ENCODE results near the gene ADGRE3.
A peak's percentile ranks its signal among the peaks of the same experiment; 100 is the strongest.

ADGRE3 gene, protein sequence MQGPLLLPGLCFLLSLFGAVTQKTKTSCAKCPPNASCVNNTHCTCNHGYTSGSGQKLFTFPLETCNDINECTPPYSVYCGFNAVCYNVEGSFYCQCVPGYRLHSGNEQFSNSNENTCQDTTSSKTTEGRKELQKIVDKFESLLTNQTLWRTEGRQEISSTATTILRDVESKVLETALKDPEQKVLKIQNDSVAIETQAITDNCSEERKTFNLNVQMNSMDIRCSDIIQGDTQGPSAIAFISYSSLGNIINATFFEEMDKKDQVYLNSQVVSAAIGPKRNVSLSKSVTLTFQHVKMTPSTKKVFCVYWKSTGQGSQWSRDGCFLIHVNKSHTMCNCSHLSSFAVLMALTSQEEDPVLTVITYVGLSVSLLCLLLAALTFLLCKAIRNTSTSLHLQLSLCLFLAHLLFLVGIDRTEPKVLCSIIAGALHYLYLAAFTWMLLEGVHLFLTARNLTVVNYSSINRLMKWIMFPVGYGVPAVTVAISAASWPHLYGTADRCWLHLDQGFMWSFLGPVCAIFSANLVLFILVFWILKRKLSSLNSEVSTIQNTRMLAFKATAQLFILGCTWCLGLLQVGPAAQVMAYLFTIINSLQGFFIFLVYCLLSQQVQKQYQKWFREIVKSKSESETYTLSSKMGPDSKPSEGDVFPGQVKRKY

DNA sequence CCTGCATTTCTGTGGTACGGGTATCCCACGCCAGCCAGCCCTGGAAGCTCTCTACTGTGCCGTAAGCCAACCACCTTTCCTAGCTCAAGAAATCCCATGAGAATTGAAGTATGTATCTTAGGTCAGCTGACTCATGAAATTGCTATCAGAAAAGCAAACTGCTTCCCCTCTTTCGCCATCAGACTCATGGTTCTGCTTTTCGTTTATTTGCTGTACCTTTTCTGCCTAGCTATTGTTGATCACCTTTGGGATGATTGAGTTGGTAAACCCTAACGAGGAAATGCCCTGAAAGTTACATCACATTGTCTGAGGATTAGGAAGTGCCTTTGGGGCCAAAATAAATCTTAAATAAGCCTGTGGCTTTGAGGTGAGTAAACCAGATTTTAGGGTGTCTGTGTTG is at the start of gene ADGRE3:
Gene ADGRE3, minus strand, starts transcription at position 81 of the 400 bp plus-strand sequence. Its CDS starts 74 bp downstream, at position 7.
- peak; percentile 82 for DNase-seq

DNA sequence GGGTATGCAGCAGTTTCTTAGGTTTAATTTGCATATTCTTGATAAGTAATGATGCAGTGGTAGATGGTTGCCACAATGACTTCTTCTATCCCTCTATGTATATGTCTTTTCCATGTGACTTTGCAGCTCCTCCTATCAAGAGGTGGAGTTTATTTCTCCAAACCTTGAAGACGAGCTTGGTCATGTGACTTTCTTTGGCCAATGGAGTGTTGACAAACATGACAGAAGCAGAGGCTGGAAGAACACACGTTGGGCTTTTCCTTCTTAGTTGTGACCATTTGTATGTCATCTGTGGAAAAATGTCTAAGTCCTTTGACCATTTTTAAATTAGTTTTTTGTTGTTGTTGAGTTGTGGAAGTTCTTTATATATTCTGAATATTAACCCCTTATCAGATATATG is 47.5 kb upstream of the ADGRE3 start:
- DNase-seq, result no peak

DNA sequence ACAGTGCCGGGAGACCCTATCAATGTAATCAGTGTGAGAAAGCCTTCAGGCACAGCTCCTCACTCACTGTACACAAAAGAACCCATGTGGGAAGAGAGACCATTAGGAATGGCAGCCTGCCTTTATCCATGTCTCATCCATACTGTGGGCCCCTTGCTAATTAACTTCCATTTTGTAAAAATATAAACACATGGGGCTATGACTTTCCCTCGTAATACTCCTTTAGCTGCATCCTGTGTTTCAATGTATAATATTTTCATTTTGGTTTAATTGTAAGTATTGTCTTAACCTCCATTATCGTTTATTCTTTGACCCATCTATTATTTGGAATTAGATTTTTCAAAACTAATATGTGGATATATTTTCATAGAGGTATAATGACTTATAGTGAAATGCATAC is 44.5 kb upstream of the ADGRE3 start:
- no peak for DNase-seq

- DNase-seq, result no peak
Measured at GRCh38 chr19:14718522-14719116, 44.0 kb upstream of the ADGRE3 start.

DNA sequence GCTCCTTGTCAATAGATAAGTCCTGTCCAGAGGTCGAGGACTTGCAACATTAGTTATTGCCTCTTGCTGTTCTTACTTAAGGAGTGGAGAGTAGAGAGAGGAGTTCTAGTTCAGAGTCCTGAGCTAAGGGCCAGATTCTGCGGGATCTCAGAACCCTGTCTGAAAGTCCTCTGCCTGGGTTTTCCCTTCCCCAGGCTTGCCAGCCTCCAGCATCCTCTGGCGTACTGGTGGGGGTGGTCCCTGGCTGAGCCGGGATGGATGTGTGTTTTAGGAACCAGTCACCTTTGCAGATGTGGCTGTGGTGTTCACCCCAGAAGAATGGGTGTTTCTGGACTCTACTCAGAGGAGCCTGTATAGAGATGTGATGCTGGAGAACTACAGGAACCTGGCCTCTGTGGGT is 41.2 kb upstream of the ADGRE3 start:
- no peak for DNase-seq

- DNase-seq, result no peak
Measured at GRCh38 chr19:14704450-14704849, 29.8 kb upstream of the ADGRE3 start.

DNA sequence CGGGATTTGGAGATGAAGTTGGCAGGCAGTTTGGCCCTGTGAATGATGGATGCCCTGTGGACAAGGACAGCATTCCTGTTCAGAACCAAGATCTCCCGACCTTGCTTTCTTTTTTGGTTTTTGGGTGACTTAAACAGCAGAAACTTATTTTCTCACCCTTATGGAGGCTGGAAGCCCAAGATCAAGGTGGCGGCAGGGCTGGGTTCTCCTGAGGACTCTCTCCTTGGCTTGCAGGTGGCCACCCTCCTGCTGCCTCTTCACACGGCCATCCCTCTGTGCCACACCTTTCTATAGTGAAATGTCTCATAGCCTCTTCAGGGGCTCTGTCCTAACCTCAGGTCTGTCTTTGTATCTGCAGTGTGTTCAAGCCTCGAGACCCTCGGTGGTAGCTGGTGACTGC is 29.2 kb upstream of the ADGRE3 start:
- no peak for DNase-seq

DNA sequence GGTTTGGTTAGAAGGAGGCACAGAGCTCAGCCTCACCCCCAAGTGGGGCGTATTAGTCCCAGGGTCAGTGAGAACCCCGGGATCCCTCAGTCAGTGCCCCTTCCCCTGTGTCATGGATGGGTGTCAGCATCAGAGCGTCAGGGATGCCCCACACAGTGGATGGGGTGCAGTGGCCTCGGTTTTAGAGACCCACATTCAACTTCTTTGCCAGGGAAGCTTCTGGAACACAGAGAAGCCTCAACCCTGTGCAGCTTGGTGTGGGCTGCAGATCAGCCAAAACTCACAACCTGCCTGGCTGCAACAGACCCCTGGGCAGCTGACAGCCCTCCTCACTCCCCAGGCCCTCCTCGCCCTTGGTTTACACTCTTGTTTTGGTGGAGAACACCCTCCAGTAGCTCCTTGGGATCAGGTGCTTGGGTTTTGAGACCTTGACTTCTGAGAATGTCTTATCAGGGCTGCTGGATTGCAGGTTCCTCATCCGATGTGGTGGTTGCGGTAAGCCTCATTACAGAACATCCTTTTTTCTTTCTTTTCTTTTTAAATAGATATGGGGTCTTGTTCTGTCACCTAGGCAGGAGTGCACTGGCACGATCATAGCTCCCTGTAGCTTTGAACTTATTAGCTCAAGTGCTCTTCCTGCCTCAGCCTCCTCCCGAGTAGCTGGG is 26.2 kb upstream of the ADGRE3 start:
- no peak for DNase-seq

DNA sequence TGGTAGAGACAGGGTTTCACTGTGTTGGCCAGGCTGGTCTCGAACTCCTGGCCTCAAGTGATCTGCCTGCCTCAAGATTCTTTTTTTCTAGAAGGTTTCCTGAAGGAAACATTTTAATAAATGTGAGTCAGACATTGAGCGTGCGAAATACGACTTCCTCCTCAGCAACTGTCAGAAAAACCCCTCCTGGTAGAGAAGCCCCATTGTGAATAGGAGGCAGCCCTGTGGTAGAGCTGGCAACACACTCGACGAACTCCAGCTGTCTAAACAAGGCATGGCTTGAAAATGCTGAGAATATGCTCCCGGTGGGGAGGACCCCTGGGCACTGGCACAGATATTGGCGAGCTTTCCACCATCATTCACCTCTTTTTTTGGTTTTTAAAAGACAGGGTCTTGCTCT is 25.0 kb upstream of the ADGRE3 start:
- no peak for DNase-seq

- DNase-seq, result no peak
Measured at GRCh38 chr19:14695471-14695870, 20.8 kb upstream of the ADGRE3 start.

GRCh38 chr19:14694641-14695266 is 20.1 kb upstream of the ADGRE3 start:
- DNase-seq, result no peak

GRCh38 chr19:14689598-14690503 is 15.2 kb upstream of the ADGRE3 start, which contains the start of gene ZNF333:
Gene ZNF333, plus strand, starts transcription at chr19:14690048. Its CDS starts 3,444 bp downstream, at chr19:14693492.
- peak; percentile 90 for DNase-seq

DNA sequence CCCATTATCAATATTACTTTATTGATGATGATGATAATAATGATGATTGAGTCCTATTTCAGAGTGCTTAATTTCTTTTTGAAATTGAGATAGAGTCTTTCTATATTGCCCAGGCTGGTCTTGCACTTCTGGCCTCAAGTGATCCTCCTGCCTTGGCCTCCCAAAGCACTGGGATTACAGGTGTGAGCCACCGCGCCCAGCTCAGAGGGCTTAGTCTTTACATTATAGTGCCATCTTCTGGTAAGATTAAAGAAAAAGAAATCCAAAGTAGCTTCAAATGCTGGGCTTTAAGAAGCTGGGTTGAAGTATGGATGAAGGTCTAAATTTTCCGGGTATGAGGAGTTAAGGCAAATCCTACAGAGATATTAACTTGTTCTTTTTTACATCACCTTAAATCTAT is 11.8 kb upstream of the ADGRE3 start:
- peak; percentile 53 for DNase-seq

- DNase-seq, result peak; percentile 89
Measured at GRCh38 chr19:14683439-14683838, 8.8 kb upstream of the ADGRE3 start.

DNA sequence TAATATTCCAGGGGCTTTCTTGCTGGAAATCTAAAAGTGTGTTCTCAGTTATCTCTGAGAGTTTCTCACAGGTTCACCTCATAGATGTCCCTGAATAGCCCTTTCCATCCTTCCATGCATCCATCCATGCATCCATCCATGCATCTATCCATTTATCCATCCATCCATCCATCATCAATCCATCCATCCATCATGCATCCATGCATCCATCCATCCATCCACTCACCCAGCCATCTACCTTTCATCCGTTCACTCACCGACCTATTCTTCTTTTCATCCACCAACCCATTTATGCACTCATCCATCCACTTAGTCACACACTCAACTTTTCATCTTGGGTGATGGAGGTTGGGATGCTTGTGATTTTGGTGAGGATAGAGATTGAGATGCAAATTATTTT is 7.4 kb upstream of the ADGRE3 start:
- DNase-seq, result no peak

- no peak for DNase-seq
Measured at GRCh38 chr19:14678199-14678598, 3.6 kb upstream of the ADGRE3 start.

DNA sequence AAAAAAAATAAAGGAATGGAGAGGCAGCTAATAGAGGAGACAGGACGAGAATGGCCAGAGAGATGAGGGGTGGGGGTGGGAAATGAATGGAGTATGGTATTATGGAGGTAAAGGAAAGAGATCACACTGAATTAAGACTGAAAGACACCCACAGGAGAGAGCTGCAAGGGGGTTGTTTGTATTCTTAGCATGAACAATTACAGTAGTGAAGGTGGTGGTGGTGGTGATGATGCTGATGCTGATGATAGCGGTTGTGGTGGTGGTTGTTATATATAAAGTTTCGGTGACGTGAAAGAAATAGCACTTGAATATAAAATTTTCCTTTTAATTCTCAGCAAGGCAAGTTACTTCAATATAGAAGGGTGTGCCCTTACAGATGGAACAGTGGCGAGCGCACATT is 2.8 kb upstream of the ADGRE3 start:
- no peak for DNase-seq

DNA sequence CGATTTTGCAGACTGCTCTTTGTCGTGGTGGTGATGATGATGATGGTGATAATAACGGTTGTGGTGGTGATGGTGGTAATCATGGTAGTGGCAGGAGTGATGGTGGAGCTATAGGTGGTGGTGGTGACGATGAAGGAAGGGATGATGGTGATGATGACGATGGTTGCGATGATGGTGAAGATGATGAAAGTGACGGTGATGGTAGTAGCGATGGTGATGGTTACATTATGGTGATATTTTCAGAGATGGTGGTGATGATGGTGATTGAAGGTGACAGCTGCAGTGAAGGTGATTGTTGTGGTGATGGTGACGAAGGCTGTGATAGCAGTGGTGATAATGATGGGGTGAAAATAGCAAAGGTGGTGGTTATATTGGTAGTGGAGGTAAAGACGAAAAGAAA is 2.1 kb upstream of the ADGRE3 start:
- no peak for DNase-seq

- DNase-seq, result no peak
Measured at GRCh38 chr19:14673088-14673487, 1.6 kb downstream of the ADGRE3 start.

GRCh38 chr19:14672188-14672872 is 2.3 kb downstream of the ADGRE3 start:
- peak; percentile 92 for DNase-seq

DNA sequence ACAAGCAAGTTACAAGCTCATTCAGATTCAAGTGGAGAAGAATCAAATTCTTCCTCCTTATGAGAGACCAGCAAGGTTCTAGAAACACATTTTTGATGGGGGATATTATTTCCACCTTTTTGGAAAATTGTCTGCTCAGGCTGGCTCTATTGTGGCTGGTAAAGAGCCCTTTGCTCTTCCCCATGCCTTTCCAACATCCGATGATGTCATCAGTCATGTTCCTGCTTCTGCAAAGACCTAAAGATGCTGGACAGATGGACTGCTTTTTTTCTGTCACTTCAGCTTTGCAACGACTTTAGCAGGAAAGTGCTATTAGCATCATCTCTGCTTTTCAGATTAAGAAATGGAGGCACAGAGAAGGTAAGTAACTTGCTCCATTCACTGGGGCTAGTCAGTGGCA is 4.2 kb downstream of the ADGRE3 start:
- no peak for DNase-seq

Measured in MV-4-11 (cell line).